ENCODE results near the gene DNAJC22. TPM values are rescaled to one million over a fixed set of nuclear protein-coding genes. Genes with fewer than 3 reads are reported as not detected.
A peak's percentile ranks its signal among the peaks of the same experiment; 100 is the strongest.
"Not testable (repeated sequence)": the region's sequence is repeated elsewhere in the genome, so short reads cannot be mapped to it uniquely, and the experiment has no call there.

Gene DNAJC22
- polyA plus RNA-seq, 2 donors, result 0.02 TPM

GRCh38 chr12:49317118-49317517, 29.6 kb upstream of the DNAJC22 start:
- not testable (repeated sequence) for H3K27me3 ChIP-seq (ENCODE audit: control insufficient read depth in 1 of 2, insufficient read depth in 2 of 2, low read length in 2 of 2); H3K9me3 ChIP-seq (ENCODE audit: control insufficient read depth in 2 of 2, insufficient read depth in 1 of 2, low read depth in 1 of 2, low read length in 1 of 2); H3K36me3 ChIP-seq (ENCODE audit: control insufficient read depth in 2 of 2, insufficient read depth in 2 of 2, low read length in 1 of 2); H3K4me3 ChIP-seq (ENCODE audit: low read depth in 1 of 2, low read length in 2 of 2); H3K27ac ChIP-seq (ENCODE audit: low read depth in 2 of 2, low read length in 1 of 2); H3K4me1 ChIP-seq (ENCODE audit: control insufficient read depth in 2 of 2, insufficient read depth in 2 of 2, low read length in 1 of 2)
- WGBS, 2 donors, result 93 to 95% methylated on average over 10 of the region's 10 CpGs

- not testable (repeated sequence) for H3K9me3 ChIP-seq (ENCODE audit: control insufficient read depth in 2 of 2, insufficient read depth in 1 of 2, low read depth in 1 of 2, low read length in 1 of 2); H3K27ac ChIP-seq (ENCODE audit: low read depth in 2 of 2, low read length in 1 of 2); H3K4me1 ChIP-seq (ENCODE audit: control insufficient read depth in 2 of 2, insufficient read depth in 2 of 2, low read length in 1 of 2); H3K36me3 ChIP-seq (ENCODE audit: control insufficient read depth in 2 of 2, insufficient read depth in 2 of 2, low read length in 1 of 2); H3K4me3 ChIP-seq (ENCODE audit: low read depth in 1 of 2, low read length in 2 of 2); H3K27me3 ChIP-seq (ENCODE audit: control insufficient read depth in 1 of 2, insufficient read depth in 2 of 2, low read length in 2 of 2)
- WGBS, 2 donors, result 92 to 99% methylated on average over 9 of the region's 9 CpGs
Observed at GRCh38 chr12:49320411-49321103, 26.1 kb upstream of the DNAJC22 start.

GRCh38 chr12:49322367-49322707, 24.4 kb upstream of the DNAJC22 start:
- WGBS, 2 donors, result 40 to 46% methylated on average over 12 of the region's 12 CpGs
- Histone ChIP-seq H3K27me3 (ENCODE audit: control insufficient read depth in 1 of 2, insufficient read depth in 2 of 2, low read length in 2 of 2) (no peaks in the 10 kb centered on the region), H3K9me3 (ENCODE audit: control insufficient read depth in 2 of 2, insufficient read depth in 1 of 2, low read depth in 1 of 2, low read length in 1 of 2) (no peaks in the 10 kb centered on the region), H3K27ac (ENCODE audit: low read depth in 2 of 2, low read length in 1 of 2) (no peak overlapping the region), H3K4me1 (ENCODE audit: control insufficient read depth in 2 of 2, insufficient read depth in 2 of 2, low read length in 1 of 2) (peaks cover 0 to 6% of the 10 kb centered on the region in 2 donors), H3K4me3 (ENCODE audit: low read depth in 1 of 2, low read length in 2 of 2) (peak overlapping the region; percentile 74 to 75), H3K36me3 (ENCODE audit: control insufficient read depth in 2 of 2, insufficient read depth in 2 of 2, low read length in 1 of 2) (no peaks in the 10 kb centered on the region)

- no peaks in the 10 kb centered on the region for H3K9me3 ChIP-seq (ENCODE audit: control insufficient read depth in 2 of 2, insufficient read depth in 1 of 2, low read depth in 1 of 2, low read length in 1 of 2)
- H3K4me3 ChIP-seq (ENCODE audit: low read depth in 1 of 2, low read length in 2 of 2), result peak within 1 kb of the TSS; percentile 74 to 75
- H3K27me3 ChIP-seq (ENCODE audit: control insufficient read depth in 1 of 2, insufficient read depth in 2 of 2, low read length in 2 of 2), result no peaks in the 10 kb centered on the region
- H3K4me1 ChIP-seq (ENCODE audit: control insufficient read depth in 2 of 2, insufficient read depth in 2 of 2, low read length in 1 of 2), result peaks cover 0 to 6% of the 10 kb centered on the region in 2 donors
- H3K27ac ChIP-seq (ENCODE audit: low read depth in 2 of 2, low read length in 1 of 2), result peak within 1 kb of the TSS; percentile 48 to 85
- no peaks in the 10 kb centered on the region for H3K36me3 ChIP-seq (ENCODE audit: control insufficient read depth in 2 of 2, insufficient read depth in 2 of 2, low read length in 1 of 2)
- 0 to 1% methylated on average over 65 of the region's 65 CpGs for WGBS, 2 donors
Observed at GRCh38 chr12:49322708-49323523, 23.8 kb upstream of the DNAJC22 start, which contains the start of gene TROAP. Gene TROAP (plus strand): TSS chr12:49323255. CDS start chr12:49323609, 354 bp downstream.

- no peaks in the 10 kb centered on the region for H3K9me3 ChIP-seq (ENCODE audit: control insufficient read depth in 2 of 2, insufficient read depth in 1 of 2, low read depth in 1 of 2, low read length in 1 of 2)
- H3K4me1 ChIP-seq (ENCODE audit: control insufficient read depth in 2 of 2, insufficient read depth in 2 of 2, low read length in 1 of 2), result peaks cover 0 to 6% of the 10 kb centered on the region in 2 donors
- H3K4me3 ChIP-seq (ENCODE audit: low read depth in 1 of 2, low read length in 2 of 2), result peak overlapping the region; percentile 67 to 74
- WGBS, 2 donors, result 8 to 10% methylated on average over 19 of the region's 19 CpGs
- H3K27me3 ChIP-seq (ENCODE audit: control insufficient read depth in 1 of 2, insufficient read depth in 2 of 2, low read length in 2 of 2), result no peaks in the 10 kb centered on the region
- H3K36me3 ChIP-seq (ENCODE audit: control insufficient read depth in 2 of 2, insufficient read depth in 2 of 2, low read length in 1 of 2), result no peaks in the 10 kb centered on the region
- no peak overlapping the region for H3K27ac ChIP-seq (ENCODE audit: low read depth in 2 of 2, low read length in 1 of 2)
Observed at GRCh38 chr12:49323524-49324097, 23.1 kb upstream of the DNAJC22 start.

GRCh38 chr12:49325606-49326005, 21.1 kb upstream of the DNAJC22 start:
- Histone ChIP-seq H3K4me1 (ENCODE audit: control insufficient read depth in 2 of 2, insufficient read depth in 2 of 2, low read length in 1 of 2) (peaks cover 0 to 6% of the 10 kb centered on the region in 2 donors), H3K36me3 (ENCODE audit: control insufficient read depth in 2 of 2, insufficient read depth in 2 of 2, low read length in 1 of 2) (no peaks in the 10 kb centered on the region), H3K4me3 (ENCODE audit: low read depth in 1 of 2, low read length in 2 of 2) (no peak overlapping the region), H3K9me3 (ENCODE audit: control insufficient read depth in 2 of 2, insufficient read depth in 1 of 2, low read depth in 1 of 2, low read length in 1 of 2) (no peaks in the 10 kb centered on the region), H3K27me3 (ENCODE audit: control insufficient read depth in 1 of 2, insufficient read depth in 2 of 2, low read length in 2 of 2) (no peaks in the 10 kb centered on the region), H3K27ac (ENCODE audit: low read depth in 2 of 2, low read length in 1 of 2) (no peak overlapping the region)
- WGBS, 2 donors, result 95 to 97% methylated on average over 6 of the region's 6 CpGs

- H3K27ac ChIP-seq (ENCODE audit: low read depth in 2 of 2, low read length in 1 of 2), result no peak overlapping the region
- H3K4me3 ChIP-seq (ENCODE audit: low read depth in 1 of 2, low read length in 2 of 2), result no peak overlapping the region
- H3K36me3 ChIP-seq (ENCODE audit: control insufficient read depth in 2 of 2, insufficient read depth in 2 of 2, low read length in 1 of 2), result no peaks in the 10 kb centered on the region
- no peaks in the 10 kb centered on the region for H3K27me3 ChIP-seq (ENCODE audit: control insufficient read depth in 1 of 2, insufficient read depth in 2 of 2, low read length in 2 of 2)
- H3K4me1 ChIP-seq (ENCODE audit: control insufficient read depth in 2 of 2, insufficient read depth in 2 of 2, low read length in 1 of 2), result peaks cover 0 to 6% of the 10 kb centered on the region in 2 donors
- H3K9me3 ChIP-seq (ENCODE audit: control insufficient read depth in 2 of 2, insufficient read depth in 1 of 2, low read depth in 1 of 2, low read length in 1 of 2), result no peaks in the 10 kb centered on the region
Observed at GRCh38 chr12:49327368-49327767, 19.3 kb upstream of the DNAJC22 start.

- H3K36me3 ChIP-seq (ENCODE audit: control insufficient read depth in 2 of 2, insufficient read depth in 2 of 2, low read length in 1 of 2), result no peaks in the 10 kb centered on the region
- peaks cover 0 to 6% of the 10 kb centered on the region in 2 donors for H3K4me1 ChIP-seq (ENCODE audit: control insufficient read depth in 2 of 2, insufficient read depth in 2 of 2, low read length in 1 of 2)
- H3K27ac ChIP-seq (ENCODE audit: low read depth in 2 of 2, low read length in 1 of 2), result no peak overlapping the region
- no peak overlapping the region for H3K4me3 ChIP-seq (ENCODE audit: low read depth in 1 of 2, low read length in 2 of 2)
- no peaks in the 10 kb centered on the region for H3K9me3 ChIP-seq (ENCODE audit: control insufficient read depth in 2 of 2, insufficient read depth in 1 of 2, low read depth in 1 of 2, low read length in 1 of 2)
- H3K27me3 ChIP-seq (ENCODE audit: control insufficient read depth in 1 of 2, insufficient read depth in 2 of 2, low read length in 2 of 2), result no peaks in the 10 kb centered on the region
- 91 to 98% methylated on average over 2 of the region's 2 CpGs for WGBS, 2 donors
Observed at GRCh38 chr12:49327887-49328286, 18.8 kb upstream of the DNAJC22 start.

GRCh38 chr12:49328816-49329215, 17.9 kb upstream of the DNAJC22 start:
- Histone ChIP-seq H3K4me1 (ENCODE audit: control insufficient read depth in 2 of 2, insufficient read depth in 2 of 2, low read length in 1 of 2) (peaks cover 0 to 2% of the 10 kb centered on the region in 2 donors), H3K4me3 (ENCODE audit: low read depth in 1 of 2, low read length in 2 of 2) (no peak overlapping the region), H3K27ac (ENCODE audit: low read depth in 2 of 2, low read length in 1 of 2) (no peak overlapping the region), H3K36me3 (ENCODE audit: control insufficient read depth in 2 of 2, insufficient read depth in 2 of 2, low read length in 1 of 2) (no peaks in the 10 kb centered on the region), H3K27me3 (ENCODE audit: control insufficient read depth in 1 of 2, insufficient read depth in 2 of 2, low read length in 2 of 2) (no peaks in the 10 kb centered on the region), H3K9me3 (ENCODE audit: control insufficient read depth in 2 of 2, insufficient read depth in 1 of 2, low read depth in 1 of 2, low read length in 1 of 2) (no peaks in the 10 kb centered on the region)
- 98% methylated on average over 12 of the region's 12 CpGs for WGBS, 2 donors
